ENCODE measurements around the gene FBXL14.

The FBXL14 gene

GRCh38 chr12:1622406-1622805, 28.0 kb upstream of the FBXL14 start:
- Histone ChIP-seq H3K9me3 (ENCODE audit: control insufficient read depth, low read length) (no peaks in the 10 kb centered on the region), H3K4me1 (peaks cover 3% of the 10 kb centered on the region), H3K4me2 (ENCODE audit: low read length) (no peak overlapping the region), H3K27ac (no peak overlapping the region), H2AFZ (no peak overlapping the region), H3K36me3 (ENCODE audit: control insufficient read depth, insufficient read depth, low read length) (no peaks in the 10 kb centered on the region), H3K9ac (no peak overlapping the region), H3K79me2 (peaks cover 6% of the 10 kb centered on the region), H3K4me3 (ENCODE audit: low read depth, low read length) (no peak overlapping the region), H3K27me3 (ENCODE audit: control insufficient read depth, insufficient read depth, low read length) (no peaks in the 10 kb centered on the region)
- no peak for TF ChIP-seq CTCF (IDR thresholded peaks at IDR 0.05)

GRCh38 chr12:1620092-1620491, 25.7 kb upstream of the FBXL14 start:
- H3K4me1 ChIP-seq = peaks cover under 1% of the 10 kb centered on the region
- no peak overlapping the region for H3K9ac ChIP-seq
- TF ChIP-seq CTCF (IDR thresholded peaks at IDR 0.05) = no peak
- H2AFZ ChIP-seq = no peak overlapping the region
- no peak overlapping the region for H3K4me2 ChIP-seq (ENCODE audit: low read length)
- H3K36me3 ChIP-seq (ENCODE audit: control insufficient read depth, insufficient read depth, low read length) = no peaks in the 10 kb centered on the region
- no peaks in the 10 kb centered on the region for H3K9me3 ChIP-seq (ENCODE audit: control insufficient read depth, low read length)
- no peaks in the 10 kb centered on the region for H3K27me3 ChIP-seq (ENCODE audit: control insufficient read depth, insufficient read depth, low read length)
- H3K27ac ChIP-seq = no peak overlapping the region
- peaks cover 10% of the 10 kb centered on the region for H3K79me2 ChIP-seq
- no peak overlapping the region for H3K4me3 ChIP-seq (ENCODE audit: low read depth, low read length)

- Histone ChIP-seq H3K4me1 (no peaks in the 10 kb centered on the region), H2AFZ (no peak overlapping the region), H3K4me3 (ENCODE audit: low read depth, low read length) (no peak overlapping the region), H3K79me2 (peaks cover 7% of the 10 kb centered on the region), H3K4me2 (ENCODE audit: low read length) (no peak overlapping the region), H3K36me3 (ENCODE audit: control insufficient read depth, insufficient read depth, low read length) (no peaks in the 10 kb centered on the region), H3K27me3 (ENCODE audit: control insufficient read depth, insufficient read depth, low read length) (no peaks in the 10 kb centered on the region), H3K27ac (no peak overlapping the region), H3K9ac (no peak overlapping the region), H3K9me3 (ENCODE audit: control insufficient read depth, low read length) (no peaks in the 10 kb centered on the region)
- TF ChIP-seq CTCF (IDR thresholded peaks at IDR 0.05) = no peak
Observed at GRCh38 chr12:1619587-1619986, 25.2 kb upstream of the FBXL14 start.

- TF ChIP-seq CTCF (IDR thresholded peaks at IDR 0.05) = no peak
- H2AFZ ChIP-seq = no peak overlapping the region
- no peak overlapping the region for H3K27ac ChIP-seq
- no peaks in the 10 kb centered on the region for H3K4me1 ChIP-seq
- no peaks in the 10 kb centered on the region for H3K27me3 ChIP-seq (ENCODE audit: control insufficient read depth, insufficient read depth, low read length)
- no peaks in the 10 kb centered on the region for H3K36me3 ChIP-seq (ENCODE audit: control insufficient read depth, insufficient read depth, low read length)
- no peak overlapping the region for H3K9ac ChIP-seq
- H3K79me2 ChIP-seq = peaks cover 6% of the 10 kb centered on the region
- no peaks in the 10 kb centered on the region for H3K9me3 ChIP-seq (ENCODE audit: control insufficient read depth, low read length)
- H3K4me3 ChIP-seq (ENCODE audit: low read depth, low read length) = no peak overlapping the region
- no peak overlapping the region for H3K4me2 ChIP-seq (ENCODE audit: low read length)
Observed at GRCh38 chr12:1619159-1619558, 24.8 kb upstream of the FBXL14 start.

GRCh38 chr12:1618489-1618888, 24.1 kb upstream of the FBXL14 start:
- H3K27ac ChIP-seq = no peak overlapping the region
- peaks cover 6% of the 10 kb centered on the region for H3K79me2 ChIP-seq
- TF ChIP-seq CTCF (IDR thresholded peaks at IDR 0.05) = no peak

More at GRCh38 chr12:1618489-1618888, 24.1 kb upstream of the FBXL14 start:
- Histone ChIP-seq H3K4me3 (ENCODE audit: low read depth, low read length) (no peak overlapping the region), H3K9ac (no peak overlapping the region), H3K4me1 (no peaks in the 10 kb centered on the region), H2AFZ (no peak overlapping the region), H3K27me3 (ENCODE audit: control insufficient read depth, insufficient read depth, low read length) (no peaks in the 10 kb centered on the region), H3K4me2 (ENCODE audit: low read length) (no peak overlapping the region), H3K36me3 (ENCODE audit: control insufficient read depth, insufficient read depth, low read length) (no peaks in the 10 kb centered on the region), H3K9me3 (ENCODE audit: control insufficient read depth, low read length) (no peaks in the 10 kb centered on the region)

Data from parathyroid adenoma (tissue), 2 donors.